Measurements from ENCODE around the gene PCDH9.

DNA sequence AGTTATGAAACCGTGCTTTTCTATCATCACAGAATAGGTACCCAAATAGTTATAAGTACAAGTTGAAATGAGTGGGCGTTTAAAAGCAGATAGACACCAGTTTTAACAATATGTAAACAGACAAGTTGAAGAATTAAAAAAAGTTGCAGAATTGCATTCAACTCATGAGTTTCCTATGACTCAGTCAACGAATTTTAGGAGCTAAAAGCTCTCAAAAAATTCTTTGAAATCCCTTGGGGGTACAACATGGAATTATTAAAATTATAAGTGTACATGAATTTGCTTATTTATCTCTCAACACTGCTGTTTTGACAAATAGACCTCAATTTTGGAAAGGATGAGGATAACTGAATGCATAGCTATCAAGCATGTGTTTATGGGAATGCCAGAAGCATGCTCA is 693.4 kb downstream of the PCDH9 start:
- no peak for TF ChIP-seq ARNT (IDR thresholded peaks at IDR 0.05)
- no peak for TF ChIP-seq CEBPG (CRISPR knock-in tag; IDR thresholded peaks at IDR 0.05)
- no peak for TF ChIP-seq SKI (IDR thresholded peaks at IDR 0.05; ENCODE audit: partially characterized antibody)
